HG02884 (cell line): ENCODE measurements around the gene ERN1.
A peak's percentile ranks its signal among the peaks of the same experiment; 100 is the strongest.
"Not testable (repeated sequence)": the region's sequence is repeated elsewhere in the genome, so short reads cannot be mapped to it uniquely, and the experiment has no call there.

Source experiments
- ATAC-seq: cut with Tn5 transposase; IDR thresholded peaks from one replicate; pipeline ENCODE4 v1.9.1; 2021; ENCODE audit warnings: mild to moderate bottlenecking, moderate library complexity; ENCODE audit not compliant: unreplicated experiment

ERN1 gene

DNA sequence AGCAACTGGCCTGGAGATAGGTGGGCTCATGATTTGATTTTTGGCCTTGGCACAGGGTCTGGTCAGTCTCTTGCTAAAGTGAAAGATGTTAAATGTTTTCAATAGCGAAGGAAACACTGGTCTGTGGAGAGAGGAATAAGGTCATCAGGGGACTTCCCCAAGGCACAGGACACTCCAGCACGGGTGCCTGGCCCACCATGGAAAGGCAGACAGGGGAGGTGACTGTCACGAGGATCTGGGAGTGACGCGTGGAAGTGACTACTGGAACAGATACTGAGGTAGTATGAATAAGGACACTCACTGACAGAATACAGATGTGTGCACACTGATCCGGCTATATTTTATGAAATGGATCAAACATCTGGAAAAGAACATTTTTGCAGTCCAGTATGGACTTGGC is 92.8 kb downstream of the ERN1 start:
- no peak for ATAC-seq

DNA sequence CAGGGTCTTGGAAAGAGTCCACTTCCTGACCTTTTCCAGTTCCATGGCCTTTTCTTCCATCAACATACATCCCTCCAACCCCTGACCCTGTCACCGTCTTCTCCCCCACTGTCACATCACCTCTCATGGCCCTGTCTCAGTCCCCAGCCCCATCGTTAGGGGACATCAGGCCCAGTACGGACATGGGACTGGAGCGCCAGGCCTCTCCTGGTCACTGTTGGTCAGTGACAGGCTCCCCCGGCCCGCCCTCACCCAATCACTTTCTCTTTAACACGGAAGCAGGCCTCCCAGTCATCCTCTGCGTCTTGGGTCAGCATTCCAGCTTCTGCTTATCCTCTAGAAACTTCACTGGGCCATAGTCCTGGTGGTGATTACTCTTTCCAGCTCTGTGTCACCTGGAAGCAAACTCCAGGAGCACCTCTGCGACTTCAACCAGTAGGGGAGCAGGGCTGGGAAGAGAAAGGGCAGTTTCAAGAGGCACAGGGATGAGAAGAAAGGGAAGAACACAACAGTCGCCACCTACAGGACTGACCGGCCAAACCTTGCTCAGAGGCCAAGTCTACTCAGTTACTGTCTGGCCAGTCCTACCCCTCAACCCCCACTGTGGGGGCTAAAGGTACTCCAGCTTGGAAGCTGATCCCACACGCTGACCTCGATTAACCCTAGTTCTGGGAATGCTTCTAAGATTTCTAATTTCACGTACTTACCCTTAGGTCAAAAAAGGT is 93.6 kb downstream of the ERN1 start:
- ATAC-seq, result no peak

DNA sequence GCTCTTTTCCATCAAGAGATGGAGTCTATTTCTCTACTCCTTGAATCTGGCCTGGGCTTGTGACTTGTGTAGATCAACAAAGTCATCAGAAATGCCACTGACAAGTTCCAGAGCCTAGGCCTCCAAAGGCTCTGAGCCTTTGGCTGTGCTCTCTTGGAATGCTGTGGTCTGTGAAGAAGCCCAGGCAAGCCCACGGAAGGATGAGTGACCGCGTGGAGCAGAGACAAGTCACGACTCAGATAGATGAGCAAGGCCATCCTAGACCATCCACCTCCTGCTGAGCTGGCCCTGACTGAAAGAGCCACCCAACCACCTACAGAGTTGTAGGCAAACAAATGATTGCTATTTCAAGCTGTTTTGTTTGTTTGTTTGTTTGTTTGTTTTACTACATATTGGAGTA is 97.9 kb downstream of the ERN1 start:
- no peak for ATAC-seq

DNA sequence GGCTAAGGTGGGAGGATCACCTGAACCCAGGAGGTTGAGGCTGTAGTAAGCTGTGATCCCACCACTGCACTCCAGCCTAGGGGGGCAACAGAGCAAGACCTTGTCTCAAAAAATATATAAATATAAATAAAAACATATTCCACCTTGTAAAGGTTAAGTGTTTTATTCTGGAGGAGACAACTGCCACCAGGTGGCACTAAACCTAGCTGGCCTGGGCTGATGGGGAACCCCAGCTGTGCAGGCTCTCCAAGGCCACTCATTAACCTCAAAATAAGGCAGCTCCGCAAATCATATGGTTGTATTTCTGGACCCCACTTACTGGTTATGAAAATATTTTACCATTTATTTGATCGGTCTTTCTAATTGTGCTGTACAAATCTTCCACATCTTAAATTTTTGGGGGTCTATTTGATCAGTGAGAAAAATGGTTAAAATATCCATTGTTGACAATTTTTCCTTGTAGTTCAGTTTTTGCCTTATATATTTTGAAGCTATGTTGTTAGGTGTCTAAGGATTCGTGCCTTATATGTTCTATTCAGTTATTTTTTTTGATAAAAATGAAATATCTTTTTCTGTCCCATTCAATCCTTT is 101.0 kb downstream of the ERN1 start:
- ATAC-seq, result no peak

DNA sequence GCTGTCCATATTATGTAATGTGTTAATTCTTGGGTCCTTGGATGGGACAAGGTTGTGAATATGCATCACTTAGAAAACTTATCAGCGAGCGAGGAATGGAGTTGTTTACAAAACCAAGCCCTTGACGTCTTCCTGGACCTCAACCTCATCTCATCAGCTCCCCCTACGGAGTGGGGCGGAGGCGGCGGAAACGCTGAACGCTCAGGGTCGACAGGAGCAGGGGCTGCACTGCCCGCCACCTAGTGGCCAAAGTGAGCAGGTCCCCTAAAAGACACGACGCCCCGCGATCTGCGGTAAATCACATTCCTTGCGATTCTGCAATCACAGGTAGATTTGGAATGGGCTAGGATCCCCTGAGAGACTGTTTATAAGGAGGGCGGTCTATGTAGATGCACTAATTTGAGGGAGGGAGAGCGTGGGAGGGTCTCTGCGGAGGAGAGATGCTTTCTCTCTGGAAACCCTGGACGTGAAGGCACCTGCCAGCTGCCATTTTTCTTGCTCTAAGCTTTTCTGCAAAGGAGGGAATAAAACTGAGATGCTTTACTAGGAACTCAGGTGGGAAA is 104.1 kb downstream of the ERN1 start:
- ATAC-seq, result no peak

DNA sequence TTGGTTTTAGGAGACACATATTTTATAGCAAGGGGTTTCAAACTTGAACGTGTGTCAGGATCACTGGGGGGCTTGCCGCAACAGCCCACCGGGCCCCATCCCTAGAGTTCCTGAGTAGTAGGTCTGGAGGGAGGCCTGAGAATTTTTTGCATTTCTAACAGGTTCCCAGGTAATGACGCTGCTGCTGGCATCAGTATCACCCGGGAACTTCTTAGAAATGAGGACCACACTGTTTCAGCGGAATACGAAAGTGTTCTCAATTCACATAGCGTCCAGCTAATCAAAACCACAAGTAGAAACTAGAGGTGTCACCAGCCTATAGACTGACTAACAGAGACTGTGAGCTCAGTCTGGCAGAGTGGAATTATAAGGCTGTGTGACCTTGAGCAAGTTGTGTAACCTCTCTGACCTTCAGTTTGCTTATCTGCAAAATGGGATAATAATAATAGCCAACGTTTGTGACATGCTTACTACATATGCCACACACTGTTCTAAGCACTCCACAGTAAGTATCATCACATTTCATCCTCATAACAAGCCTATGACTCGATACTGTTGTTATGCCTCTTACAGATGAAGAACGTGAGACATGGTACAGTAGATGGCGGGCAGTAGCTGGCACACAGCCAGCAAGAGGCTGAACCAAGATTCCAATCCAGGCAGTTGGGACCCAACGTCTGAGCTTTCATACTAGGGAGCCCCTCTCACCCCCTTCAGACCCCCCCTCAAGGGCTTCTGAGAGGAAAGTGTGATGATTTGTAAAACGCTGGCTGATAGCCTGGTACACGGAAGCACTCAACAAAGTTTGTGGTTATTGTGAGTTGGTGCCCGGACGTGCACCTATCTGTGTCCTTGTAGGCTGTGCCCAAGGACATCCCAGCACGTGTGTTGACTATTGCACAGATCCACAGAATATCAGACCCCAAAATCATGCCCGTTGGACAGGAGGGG is 104.9 kb downstream of the ERN1 start:
- ATAC-seq, result no peak

DNA sequence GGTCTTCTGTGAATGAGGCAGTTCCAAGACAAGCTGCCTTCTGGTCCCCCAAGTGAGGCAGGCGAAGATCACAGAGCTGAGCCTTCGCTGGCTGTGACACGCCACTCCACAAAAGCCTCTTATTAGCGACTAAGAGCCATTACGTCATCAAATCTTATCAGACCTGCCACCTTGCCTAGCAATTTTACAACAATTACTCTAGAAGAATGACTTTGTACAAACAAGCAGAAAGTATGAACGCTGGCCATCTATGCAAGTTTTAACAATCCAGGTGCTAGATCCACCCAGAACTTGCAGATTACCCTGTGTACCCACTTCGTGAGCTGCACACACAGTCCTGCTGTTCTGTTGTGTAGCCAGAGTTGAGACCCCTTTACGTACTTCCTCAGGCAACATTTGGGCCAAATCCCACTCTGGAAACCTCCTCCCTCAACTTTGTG is 105.7 kb downstream of the ERN1 start:
- no peak for ATAC-seq

DNA sequence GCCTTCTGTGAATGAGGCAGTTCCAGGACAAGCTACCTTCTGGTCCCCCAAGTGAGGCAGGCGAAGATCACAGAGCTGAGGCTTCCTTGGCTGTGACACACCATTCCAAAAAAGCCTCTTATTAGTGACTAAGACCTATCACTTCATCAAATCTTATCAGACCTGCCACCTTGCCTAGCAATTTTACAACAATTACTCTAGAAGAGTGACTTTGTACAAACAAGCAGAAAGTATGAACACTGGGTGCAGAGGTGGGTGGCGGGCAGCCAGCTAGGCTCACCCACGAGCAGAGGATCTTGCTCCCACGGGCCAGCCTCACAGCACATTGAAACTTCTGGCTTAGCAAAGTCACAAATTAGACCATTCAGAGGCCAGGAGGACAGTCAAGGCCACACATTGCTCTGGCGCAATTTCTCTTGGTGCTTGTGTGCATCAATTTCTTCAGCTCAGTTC is 107.3 kb downstream of the ERN1 start:
- ATAC-seq, result no peak

DNA sequence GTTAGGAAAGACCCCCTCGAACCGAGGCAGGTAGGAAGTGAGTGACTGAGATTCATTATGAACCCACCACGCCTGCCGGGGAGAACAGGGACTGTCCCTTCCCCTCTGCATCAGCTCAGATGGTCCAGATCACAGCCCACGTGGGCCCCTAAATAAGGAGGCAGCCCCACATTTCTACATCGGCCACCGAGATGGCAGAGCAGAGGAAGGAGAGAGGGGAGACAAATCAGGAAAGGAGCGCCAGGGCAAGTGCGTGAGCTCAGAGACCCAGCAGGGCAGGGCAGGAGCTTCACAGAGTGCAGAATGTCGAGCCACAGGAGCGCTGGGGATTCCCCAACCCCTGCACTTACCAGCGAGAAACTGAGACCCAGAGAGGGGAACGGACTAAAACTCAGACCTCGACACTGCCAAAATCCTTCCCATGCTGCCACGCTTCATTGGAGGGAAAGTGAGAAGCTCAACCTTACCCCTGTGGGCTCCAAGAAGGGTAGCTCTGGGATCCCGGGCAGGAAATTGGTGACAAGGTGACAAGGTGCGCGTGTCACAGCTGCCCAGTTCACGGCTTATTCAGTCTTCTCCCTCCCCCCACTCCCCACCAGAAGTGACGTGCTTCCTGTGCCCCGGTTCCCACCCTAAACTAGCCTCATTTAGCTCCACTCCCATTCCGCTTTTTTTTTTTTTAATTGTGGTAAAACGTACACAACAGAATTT is 109.7 kb downstream of the ERN1 start, which contains the start of gene ICAM2:
Gene ICAM2 (minus strand): TSS at position 578 of the 711 bp plus-strand sequence. CDS start 13,942 bp downstream, outside the sequence.
- peak; percentile 48 for ATAC-seq

DNA sequence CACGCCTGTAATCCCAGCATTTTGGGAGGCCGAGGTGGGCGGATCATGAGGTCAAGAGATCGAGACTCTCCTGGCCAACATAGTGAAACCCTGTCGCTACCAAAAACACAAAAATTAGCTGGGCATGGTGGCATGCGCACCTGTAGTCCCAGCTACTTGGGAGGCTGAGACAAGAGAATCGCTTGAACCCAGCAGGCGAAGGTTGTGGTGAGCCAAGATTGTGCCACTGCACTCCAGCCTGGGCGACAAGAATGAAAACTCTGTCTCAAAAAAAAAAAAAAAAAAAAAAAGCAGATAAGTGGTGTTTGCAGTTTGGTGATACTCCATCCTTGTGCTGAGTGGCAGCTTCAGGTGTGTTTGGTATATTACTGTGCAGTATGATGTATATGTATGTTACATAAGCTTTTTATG is 110.4 kb downstream of the ERN1 start:
- ATAC-seq, result not testable (repeated sequence)

DNA sequence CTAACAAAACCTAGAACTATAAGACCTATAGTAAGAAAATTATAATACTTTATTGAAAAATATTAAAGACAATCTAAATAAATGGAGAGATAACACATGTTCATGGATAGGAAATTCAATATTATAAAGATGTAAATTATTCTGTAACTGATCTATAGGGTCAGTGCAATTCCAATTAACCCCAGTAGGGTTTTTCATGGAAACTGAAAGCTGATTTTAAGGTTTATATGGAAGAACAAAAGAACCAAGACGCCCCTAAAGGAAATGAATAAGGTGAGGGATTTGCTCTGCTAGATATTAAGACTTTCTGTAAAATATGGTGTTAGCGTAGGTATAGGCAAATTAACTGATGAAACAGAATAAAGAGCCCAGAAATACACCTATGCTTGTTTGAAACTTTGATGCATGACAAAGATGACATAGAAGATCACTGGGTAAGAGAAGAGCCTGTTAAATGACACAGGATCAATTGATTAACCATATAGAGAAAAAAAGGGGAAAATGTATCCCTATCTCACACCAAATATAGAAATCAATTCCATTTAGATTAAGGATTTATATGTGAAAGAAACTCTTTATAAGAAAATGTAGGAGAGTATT is 112.5 kb downstream of the ERN1 start:
- no peak for ATAC-seq

DNA sequence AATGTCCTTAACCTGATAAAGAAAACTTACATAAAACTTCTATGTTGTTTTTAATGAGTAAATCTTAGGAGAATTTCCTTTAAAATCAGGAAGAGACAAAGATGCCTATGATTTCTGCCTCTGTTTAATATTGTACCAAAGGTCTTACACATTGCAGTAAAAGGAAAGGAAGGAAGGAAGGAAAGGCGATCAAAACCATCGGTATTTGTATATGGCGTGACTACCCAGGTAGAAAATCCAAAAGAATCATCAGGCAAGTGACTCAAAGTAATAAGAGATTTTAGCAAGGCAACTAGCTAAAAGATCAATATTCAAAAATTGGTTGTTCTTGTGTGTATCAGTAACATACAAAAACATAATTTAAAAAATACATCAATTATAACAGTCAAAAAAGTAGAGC is 113.0 kb downstream of the ERN1 start:
- no peak for ATAC-seq

DNA sequence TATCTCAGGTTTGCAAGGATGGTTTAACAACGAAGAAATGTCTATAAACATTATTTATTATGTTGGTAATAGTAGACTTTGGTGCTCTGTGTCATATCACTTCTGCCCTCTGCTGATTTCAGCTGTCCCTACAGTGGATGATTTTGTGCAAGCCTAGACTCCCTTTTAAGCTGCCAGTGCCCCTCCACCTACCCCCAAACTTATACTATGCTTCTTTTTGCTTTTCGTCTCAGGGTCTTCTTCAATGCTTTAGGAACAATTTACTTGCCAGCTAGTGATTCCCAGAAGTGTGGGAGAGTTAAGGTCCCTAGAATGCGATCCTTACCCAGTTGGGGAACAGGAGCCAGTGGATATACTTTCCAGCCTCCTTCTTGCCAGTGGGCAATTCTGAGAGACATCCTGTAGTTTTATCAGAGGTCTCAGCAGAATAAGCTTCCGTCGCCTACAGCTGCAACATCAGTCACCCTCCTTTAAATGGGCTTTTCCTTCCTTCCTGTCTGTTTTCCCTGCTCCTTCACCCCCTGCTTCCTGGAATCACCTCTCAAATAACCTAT is 113.6 kb downstream of the ERN1 start:
- no peak for ATAC-seq

DNA sequence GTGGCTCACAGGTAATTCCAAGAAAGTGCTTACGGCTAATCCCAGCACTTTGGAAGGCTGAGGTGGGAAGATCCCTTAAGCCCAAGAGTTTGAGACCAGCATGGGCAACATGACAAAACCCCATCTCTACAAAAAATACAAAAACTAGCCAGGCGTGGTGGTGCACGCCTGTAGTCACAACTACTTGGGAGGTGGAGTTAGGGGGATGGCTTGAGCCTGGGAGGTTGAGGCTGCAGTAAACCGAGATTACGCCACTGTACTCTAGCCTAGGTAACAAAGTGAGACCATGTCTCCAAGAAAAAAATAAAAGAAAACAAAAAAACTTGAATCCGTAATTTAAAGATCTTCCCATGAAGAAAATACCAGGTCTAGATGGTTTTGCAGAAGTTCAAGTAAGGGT is 114.5 kb downstream of the ERN1 start:
- ATAC-seq, result no peak

DNA sequence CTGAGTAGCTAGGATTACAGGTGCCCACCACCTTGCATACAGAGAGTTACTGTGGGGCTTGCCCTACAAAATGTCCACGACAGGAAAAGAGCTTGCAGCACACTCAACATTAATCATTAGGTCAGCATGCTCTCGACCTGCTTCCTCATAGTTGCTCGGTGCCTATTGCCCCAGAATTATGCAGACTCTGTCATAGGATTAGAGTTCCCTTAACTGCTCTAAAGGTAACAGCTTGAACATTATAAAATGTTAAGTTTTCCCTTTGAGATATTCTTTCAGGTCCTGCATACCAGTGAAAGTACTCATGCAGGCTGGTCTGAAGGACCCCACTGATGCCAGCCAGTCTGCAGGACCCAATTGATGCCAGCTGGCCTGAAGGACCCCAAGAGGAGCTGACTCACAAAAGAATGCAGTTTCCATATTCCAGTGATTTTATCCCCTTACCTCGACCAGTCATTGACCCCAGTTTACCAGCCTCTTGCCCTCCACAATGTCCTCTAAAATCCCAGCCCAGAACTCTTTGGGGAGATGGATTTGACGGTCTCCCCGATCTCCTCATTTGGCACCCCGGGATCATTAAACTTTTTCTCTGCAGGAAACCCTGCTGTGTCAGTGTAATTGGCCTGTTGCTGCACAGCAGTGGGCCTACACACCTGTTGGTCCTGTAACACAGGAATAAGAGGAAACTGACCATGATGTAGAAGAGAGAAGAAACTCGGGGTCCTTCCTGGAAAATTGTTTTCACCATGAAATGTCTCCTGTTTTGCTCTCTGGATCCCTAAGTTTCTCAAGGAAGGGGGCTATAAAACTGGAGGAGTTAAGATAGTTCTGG is 120.2 kb downstream of the ERN1 start:
- ATAC-seq, result no peak

DNA sequence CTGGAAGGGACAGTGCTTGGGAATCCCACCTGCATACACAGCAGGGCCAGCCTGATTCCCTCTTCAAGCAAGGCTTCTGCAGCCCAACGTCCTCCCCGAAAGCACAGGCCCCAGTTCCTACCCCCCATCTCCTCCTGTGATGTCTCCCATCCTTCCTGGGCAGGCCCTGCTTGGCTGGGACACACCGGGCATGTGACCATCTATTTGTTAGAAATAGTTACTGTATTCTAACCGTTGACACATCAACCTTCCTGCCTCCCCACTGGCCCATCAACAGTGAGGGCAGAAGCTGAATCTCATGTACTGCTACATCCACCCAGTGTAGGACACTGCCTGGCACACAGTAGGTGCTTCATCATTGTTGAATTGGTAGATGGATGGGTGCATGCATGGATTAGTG is 121.1 kb downstream of the ERN1 start:
- no peak for ATAC-seq

DNA sequence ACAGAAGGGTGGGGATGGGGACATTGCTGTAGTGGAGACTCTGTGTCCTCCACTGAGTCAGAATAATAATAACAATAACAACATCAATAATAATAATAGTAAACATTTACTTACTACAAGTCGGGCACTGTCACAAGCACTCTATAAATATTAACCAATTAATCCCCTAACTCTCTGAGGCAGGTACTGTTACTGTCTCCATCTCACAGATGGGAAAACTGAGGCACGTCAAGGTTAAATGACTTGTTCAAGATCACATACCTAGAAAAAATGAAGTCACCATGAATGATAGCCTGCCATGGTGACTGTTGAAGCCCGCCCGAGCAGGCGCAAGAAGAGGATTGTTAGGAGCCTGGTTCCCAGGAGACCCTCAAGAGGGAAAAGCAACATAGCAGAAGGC is 121.6 kb downstream of the ERN1 start:
- no peak for ATAC-seq

DNA sequence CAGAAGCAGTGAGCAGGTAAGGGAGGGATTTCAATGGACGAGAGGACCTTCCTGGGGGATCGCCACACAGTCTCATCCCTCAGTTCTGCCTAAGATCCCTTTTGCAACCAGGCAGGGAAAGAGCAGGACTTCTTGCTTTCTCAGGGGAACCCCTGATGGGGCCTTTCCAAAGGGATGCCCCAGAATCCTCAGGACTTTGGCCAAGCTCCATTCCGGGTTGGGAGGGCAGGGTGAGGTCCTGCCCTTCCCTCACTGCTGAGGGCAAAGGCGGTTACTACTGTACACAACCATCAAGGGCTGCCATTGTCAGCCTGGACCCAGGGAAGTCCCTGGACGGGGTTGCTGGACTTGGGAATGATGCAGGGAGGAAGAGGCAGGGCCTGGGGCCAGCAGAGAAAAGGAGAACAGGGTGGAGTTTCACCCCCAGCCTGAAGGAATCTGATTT is 122.1 kb downstream of the ERN1 start:
- ATAC-seq, result no peak
